ENCODE data around the gene MBTD1.

DNA sequence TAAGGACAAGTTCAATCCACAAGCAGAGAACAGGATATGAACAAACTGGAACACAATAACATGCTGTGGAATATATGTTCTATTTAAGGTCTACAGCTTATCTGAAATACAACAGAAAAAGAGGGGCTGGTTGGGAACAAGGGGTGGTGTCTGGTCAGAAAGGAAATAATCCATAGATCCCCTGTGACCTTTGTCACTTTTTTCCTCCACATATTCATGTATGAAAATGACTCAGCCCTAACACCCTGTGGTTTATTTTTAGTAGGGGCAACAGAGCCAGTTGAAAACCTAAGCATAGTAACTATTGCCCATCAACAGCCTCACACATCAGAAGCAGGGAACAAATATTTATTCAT, 126.9 kb downstream of the MBTD1 start:
- TF ChIP-seq EZH2phosphoT487 (IDR thresholded peaks at IDR 0.05; ENCODE audit: insufficient read depth, low read depth): no peak
- TF ChIP-seq EZH2 (IDR thresholded peaks at IDR 0.05; ENCODE audit: insufficient read depth, poor library complexity, severe bottlenecking): no peak
